GM08714 (cell line): ENCODE results near the gene PATE4.

ENCODE experiments used
- H3K4me3 ChIP-seq: fragments of 200-500 bp; sonication (Bioruptor generic); 2 replicates; pipeline ENCODE4 v1.5.1; 2014; ENCODE audit warnings: mild to moderate bottlenecking, low read length, inconsistent platforms
- ZNF274 ChIP-seq: IDR thresholded peaks from 2 replicates; pipeline ENCODE4 v1.6.1; 2012; ENCODE audit warnings: mild to moderate bottlenecking, low read depth, low read length

Gene PATE4

DNA sequence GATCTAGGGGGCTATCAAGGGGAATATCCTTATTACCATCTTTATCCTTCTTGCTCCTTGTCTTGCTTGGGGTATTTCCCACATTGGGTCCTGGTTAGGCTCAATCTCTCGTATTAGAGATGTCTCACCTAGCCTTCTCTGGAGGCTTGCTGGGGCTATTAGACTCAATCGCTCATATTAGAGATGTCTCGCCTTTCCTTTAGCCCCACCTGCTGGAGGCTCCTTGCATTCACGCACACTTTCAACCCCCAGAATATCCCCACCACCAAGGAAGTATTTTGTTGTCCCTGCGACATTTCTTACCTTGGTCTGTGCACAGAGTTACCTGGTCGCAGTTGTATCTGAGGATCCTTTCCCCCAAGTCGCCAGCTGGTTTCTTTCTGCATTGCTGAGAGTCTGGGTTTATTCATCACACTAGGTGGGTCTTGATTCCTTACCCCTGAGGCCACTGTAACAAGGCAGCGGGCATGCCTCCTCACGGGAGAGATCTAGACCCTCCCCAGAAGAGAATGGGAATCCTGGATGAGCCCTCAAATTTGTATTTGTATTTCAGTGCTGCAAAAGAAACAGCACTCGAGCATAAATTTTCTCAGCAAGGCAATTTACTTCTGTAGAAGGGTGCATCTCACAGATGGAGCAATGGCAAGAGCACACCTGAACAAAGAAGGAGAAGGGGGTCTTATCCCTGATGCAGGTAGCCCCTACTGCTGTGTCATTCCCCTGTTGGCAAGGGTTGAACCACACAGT lies 38.4 kb downstream of the PATE4 start:
- no peak for TF ChIP-seq ZNF274

DNA sequence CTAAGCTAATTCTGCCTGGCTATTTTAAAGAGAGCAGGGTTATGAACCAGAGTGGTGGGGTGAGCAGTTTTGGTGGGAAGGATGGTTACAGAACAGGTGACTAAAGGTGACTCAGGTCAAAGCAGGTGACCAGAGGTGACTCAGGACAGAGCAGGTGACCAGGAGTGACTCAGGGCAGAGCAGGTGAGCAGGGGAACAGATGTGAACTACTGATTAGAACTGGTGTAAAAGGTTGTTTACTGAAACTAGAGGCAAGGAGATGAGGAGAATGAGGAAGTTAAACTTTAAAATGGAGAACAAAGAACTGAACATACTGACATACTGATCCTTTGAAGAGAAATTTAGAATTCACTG lies 39.0 kb downstream of the PATE4 start:
- no peak for TF ChIP-seq ZNF274
- no peak overlapping the region for H3K4me3 ChIP-seq

More for the DNA sequence above, 38.4 kb downstream of the PATE4 start:
- H3K4me3 ChIP-seq: no peak overlapping the region

DNA sequence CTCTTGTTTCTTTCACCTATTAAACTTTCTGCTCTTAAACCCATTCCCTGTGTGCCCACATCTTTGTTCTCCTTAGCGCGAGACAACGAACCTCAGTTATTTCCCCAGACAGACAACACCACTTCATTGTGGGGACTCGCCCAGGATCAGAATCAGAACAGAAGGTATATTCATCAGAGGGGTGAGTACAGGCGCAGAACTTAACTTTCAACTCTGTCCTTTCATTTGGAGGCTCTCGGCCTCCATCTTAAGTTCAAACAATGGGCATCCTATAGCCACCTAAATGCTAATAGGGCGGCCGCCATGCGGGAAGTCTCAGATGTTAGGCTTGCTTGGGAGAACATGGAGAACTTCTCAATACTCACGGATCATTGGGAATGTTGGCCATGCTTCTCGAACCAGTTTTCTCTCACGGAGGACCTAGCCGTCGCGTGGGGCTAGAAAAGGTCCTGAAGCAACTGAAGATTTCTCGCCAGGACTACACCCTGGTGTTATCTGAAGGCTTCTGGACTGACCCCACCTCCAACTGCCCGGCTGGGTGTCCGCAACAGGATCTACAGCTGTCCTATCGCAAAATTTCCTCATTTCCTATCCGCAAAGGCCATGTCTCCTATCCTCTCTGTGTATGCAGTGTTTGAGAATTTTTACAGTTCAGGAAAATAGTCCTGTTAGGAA lies 40.9 kb downstream of the PATE4 start:
- no peak overlapping the region for H3K4me3 ChIP-seq
- TF ChIP-seq ZNF274: no peak

DNA sequence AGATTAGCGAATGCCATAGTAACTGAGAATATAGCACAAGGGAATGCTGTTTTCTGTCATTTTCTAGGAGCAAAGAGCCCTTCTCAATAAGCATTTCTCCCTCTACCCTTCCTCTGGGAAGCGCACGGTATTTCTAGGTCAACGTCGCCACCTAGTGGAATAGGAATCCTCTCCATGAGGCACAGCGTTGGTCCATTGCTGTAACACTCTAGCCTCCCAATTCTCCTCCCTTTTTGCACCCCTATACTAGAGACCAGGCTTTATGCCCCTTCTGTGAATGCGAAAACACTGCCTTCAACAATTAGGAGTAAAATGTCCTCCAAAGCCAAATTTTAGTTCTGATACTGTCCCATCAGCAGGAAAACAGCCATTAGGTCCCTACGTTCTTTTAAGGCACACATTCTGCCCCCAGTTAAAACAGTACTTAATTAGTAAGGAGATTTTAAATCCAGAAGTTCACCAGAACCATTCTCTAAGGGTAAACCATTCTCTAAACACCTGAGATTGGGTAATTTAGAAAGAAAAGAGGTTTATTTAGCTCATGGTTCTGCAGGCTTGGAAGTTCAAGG lies 41.5 kb downstream of the PATE4 start:
- no peak overlapping the region for H3K4me3 ChIP-seq
- TF ChIP-seq ZNF274: no peak

DNA sequence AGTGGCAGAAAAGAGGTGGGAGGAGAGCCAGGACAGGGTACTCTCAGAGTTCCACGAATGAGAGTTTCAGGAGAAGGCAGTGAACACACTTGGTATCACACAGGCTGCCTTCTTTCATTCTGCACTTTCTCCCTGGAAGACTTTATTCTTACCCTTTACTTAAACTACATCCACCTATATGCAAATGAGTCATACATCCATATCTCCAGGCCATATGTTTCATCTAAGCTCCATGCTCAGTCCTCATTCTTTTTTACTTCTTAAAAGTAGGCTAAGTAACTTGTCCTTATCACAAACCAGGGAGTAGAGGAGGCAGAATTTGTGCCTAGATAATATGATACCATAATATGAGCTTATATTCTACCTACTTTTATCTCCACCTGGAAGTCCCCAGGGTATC lies 48.2 kb downstream of the PATE4 start:
- no peak overlapping the region for H3K4me3 ChIP-seq
- no peak for TF ChIP-seq ZNF274

DNA sequence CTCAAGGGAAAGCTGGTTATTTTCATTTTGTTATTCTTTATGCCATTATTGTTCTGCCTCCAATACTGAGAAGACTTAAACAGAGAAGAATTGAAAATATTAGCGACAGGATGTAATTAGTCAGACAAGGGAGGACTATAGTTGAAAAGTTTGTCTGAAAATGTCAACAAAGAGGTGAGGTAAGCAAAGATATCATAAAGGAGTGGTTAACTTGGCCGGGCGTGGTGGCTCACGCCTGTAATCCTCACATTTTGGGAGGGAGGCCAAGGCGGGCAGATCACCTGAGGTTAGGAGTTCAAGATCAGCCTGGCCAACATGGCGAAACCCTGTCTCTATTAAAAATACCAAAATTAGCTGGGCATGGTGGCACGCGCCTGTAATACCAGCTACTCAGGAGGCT lies 50.3 kb downstream of the PATE4 start:
- no peak for TF ChIP-seq ZNF274
- no peak overlapping the region for H3K4me3 ChIP-seq

DNA sequence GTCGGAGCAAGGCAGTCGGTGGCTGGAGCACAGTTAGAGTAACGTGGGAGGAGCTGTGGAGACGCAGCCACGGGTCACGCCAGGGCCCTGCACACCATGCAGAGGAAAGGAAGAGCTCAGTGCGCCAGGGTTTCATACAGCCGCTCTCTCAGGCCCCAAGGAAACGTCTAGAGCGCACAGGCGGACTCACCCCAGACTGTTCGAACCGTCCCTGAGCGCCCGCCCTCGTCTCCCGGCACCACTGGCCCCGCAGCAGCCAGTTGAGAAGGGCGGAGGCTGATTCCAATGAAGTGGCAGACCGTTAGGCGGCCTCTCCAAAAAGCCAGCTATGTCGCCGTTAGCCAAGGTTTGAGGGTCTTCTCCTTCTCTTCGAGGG lies 53.9 kb downstream of the PATE4 start:
- H3K4me3 ChIP-seq: peak overlapping the region; percentile 57; the same call in 1 of the 2 replicates
- TF ChIP-seq ZNF274: no peak

DNA sequence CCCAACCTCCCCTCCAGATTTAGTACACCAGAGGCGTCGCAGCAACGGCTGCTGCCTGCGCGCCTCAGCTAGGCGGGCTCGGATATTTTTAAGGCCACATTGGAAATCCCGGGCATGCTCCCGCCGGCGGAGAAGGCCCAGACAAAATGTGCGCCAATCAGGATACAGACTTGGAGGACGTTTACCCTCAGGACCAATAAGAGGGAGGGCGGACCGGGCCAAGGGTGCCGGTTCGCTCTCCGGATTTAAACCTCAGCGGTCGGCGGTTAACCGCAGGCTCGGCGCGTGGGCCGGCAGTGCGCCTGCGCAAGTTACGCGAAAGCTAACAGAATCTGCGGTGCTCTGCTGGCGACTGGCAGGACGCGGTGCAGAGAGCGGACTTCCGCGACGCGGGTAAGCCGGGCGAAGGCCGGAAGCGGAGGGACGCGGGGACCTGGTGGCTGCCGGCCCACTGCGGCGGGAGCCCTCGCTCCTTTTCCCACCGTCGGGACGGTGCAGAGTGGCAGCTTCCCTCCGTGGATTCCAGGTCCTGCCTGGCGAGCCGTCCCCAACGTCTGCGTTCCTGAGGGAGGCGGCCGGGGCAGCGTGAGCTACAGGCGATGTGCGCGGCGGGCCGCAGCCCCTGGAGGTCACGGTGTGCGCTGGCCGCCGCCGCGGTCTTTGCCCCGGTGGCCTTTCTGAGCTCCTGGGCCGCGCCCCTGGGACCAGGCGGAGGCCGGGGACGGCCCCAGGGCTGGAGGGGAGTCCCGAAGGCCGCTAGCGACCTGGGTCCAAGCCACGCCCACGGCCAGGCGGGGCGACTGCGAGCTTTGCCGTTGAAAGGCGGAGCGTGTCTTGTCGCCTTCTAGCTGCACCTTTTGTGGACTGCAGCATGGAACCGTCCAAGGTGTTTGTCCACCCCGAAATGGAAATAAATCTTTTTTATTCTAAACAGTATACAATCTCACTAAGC lies 54.5 kb downstream of the PATE4 start, which contains the start of gene HYLS1:
TSS of gene HYLS1 (plus strand) at position 296 of the 952 bp plus-strand sequence. CDS start 11,701 bp downstream, outside the sequence.
- no peak for TF ChIP-seq ZNF274
- peak within 1 kb of the TSS; percentile 80 for H3K4me3 ChIP-seq
